AG09309 (cell line): ENCODE data around the gene LOXL1.
"Not testable (repeated sequence)": the region's sequence is repeated elsewhere in the genome, so short reads cannot be mapped to it uniquely, and the experiment has no call there.

Experiments used
- DNase-seq: peaks from one replicate; pipeline ENCODE4 v3.0.0-alpha.2; 2010; ENCODE audit warnings: low read depth
- H3K4me3 ChIP-seq: 2 replicates; pipeline ENCODE4 v1.5.1; 2011; ENCODE audit warnings: mild to moderate bottlenecking, low read depth, low read length, moderate library complexity; ENCODE audit not compliant: control insufficient read depth
- TF ChIP-seq, protein P1 (sequence below): IDR thresholded peaks from 2 replicates; pipeline ENCODE4 v1.5.1; 2011; ENCODE audit warnings: mild to moderate bottlenecking, low read depth, low read length, inconsistent platforms; ENCODE audit not compliant: insufficient read depth, control insufficient read depth; ENCODE audit errors: missing control alignments

Gene LOXL1

DNA sequence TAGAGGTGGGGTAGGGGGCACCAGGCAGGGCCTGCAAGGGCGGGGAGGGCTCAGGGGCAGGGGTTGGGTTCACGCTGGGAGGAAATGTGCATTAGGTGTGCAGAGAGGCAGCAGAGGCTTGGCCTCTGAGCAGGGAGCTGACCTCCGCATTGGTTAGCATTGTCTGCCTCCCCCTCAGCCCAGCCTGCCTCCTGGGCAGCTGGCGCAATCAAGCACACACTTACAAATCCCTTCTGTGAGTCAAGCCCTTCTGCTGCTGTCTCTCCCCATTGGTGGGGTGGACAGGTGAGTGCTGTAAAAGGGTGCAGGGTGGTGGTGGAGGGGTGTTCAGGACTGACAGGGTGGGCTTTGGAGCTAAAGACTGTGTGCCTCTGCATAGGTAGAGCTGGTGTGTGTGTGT lies 9.3 kb downstream of the LOXL1 start:
- no peak overlapping the region for H3K4me3 ChIP-seq
- no peak for DNase-seq
- TF ChIP-seq, protein P1, sequence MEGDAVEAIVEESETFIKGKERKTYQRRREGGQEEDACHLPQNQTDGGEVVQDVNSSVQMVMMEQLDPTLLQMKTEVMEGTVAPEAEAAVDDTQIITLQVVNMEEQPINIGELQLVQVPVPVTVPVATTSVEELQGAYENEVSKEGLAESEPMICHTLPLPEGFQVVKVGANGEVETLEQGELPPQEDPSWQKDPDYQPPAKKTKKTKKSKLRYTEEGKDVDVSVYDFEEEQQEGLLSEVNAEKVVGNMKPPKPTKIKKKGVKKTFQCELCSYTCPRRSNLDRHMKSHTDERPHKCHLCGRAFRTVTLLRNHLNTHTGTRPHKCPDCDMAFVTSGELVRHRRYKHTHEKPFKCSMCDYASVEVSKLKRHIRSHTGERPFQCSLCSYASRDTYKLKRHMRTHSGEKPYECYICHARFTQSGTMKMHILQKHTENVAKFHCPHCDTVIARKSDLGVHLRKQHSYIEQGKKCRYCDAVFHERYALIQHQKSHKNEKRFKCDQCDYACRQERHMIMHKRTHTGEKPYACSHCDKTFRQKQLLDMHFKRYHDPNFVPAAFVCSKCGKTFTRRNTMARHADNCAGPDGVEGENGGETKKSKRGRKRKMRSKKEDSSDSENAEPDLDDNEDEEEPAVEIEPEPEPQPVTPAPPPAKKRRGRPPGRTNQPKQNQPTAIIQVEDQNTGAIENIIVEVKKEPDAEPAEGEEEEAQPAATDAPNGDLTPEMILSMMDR, result no peak

DNA sequence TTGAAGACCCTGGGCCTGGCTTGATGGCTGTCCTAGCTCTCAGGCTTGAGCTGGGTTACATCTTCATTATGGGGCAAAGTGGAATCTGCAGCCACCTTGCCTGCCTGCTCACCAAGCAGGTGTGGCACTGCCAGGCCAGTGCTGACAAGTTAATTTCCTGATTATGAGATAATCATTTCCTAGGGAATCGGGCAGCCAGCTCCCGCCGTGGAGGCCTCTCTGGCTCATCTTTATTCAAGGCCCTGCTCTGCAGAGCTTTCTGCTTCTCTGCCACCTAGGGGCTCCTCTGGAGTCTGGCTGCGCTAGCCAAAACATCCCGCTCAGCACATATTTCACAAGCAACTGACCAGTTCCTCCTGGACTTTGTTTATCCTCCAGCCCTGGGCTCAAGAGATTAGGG lies 9.9 kb downstream of the LOXL1 start:
- TF ChIP-seq, protein P1, result no peak
- H3K4me3 ChIP-seq, result no peak overlapping the region
- no peak for DNase-seq

DNA sequence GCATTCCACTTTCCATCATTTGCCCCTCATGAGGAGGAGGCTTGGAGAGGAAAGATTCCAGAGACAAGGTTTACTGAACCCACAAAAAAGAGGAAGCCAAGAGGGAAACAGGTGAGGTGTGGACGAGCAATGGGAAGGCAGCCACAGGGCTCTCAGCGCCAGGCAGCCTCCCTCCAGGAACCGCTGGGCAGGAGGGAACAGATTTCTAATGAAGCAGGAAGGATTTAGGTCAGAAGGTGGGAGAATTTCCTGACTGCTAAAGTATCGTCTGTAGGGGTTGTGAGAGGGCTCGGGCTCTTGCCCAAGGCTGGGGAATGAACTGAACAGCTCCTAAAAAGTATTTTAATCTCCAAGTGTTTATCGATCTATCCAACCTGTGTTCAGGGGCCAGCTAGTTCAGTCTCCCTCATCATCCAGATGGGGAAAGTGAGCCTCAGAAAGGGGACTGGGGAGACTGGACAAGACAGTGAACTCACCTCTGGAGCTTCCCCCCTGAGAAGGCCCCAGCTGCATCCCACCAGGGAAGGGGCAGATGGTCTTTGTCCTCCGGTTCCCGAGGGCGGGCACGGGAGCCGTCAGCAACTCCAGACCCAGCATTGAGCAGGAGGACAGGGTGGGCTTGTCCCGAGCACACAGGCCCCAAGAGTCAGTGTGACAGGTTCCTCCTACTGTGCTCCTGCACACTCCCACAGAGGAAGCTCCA lies 10.5 kb downstream of the LOXL1 start:
- DNase-seq, result no peak
- TF ChIP-seq, protein P1, result no peak
- no peak overlapping the region for H3K4me3 ChIP-seq

DNA sequence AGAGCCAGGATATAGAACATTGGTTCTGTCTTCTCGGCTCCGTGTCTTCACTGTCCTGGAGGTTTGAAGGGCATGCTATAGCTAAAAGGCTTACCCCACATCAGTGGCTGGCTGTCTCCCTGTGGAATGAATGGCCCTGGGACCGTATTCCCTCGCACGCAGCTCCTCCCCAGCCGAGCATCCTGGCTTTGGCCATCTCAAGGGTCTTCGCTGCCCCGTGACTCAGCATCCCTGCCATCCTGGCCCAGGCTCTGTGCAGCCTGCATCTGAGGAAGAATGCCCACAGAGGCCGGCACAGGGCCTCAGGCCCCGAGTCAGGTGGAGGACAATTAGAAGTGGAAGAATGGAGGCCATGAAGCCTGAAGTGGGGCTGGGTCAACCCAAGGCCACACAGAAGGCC lies 11.0 kb downstream of the LOXL1 start:
- no peak overlapping the region for H3K4me3 ChIP-seq
- TF ChIP-seq, protein P1, result no peak
- no peak for DNase-seq

DNA sequence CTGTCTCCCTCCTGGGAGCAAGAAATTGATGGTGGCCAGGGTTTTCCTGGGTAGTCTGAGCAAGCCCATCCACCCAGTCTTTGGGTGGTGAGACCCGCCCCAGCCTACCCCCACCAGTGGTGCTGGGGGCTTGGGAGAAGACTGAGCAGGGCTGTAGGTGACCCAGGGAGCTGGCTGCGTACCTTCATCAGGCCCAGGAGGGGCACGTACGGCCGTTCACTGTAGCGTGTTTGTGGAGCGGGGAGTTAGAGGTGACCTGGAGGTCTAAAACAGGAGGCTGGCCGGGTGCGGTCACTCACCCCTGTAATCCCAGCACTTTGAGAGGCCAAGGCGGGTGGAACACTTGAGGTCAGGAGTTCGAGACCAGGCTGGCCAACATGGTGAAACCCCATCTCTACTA lies 11.5 kb downstream of the LOXL1 start:
- TF ChIP-seq, protein P1, result no peak
- no peak overlapping the region for H3K4me3 ChIP-seq

DNA sequence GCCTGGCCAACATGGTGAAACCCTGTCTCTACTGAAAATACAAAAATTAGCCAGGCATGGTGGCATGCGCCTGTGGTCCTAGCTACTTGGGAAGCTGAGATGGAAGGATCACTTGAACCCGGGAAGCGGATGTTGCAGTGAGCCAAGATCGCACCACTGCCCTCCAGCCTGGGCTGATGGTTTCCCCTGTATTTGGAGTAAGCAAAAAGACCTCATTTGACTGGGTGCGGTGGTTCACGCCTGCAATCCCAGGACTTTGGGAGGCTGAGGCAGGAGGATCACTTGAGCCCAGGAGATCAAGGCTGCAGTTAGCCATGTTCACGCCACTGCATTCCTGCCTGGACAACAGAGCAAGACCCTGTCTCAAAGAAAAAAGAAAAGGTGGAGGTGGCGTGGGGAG lies 12.3 kb downstream of the LOXL1 start:
- DNase-seq, H3K4me3 ChIP-seq: not testable (repeated sequence)

More for the DNA sequence above, 11.5 kb downstream of the LOXL1 start:
- no peak for DNase-seq

DNA sequence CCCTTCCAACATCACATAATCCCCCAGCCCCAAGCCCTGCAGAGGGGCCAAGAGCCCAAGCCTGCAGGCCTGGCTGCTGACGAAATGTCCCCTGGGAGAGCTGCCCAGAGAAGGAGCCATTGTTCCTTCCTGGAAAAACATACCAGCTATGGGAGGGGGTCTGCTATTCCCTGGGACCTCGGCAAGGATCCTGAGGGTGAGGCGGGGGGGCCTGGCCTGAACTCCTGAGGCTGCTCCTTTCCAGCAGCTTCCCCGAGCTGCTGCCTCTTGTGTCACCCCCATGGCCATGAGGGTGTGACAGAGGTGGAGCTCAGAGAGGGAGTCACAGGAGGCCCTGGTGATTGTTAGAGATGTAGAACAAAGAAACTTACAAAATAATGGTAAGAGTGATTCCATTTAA lies 12.9 kb downstream of the LOXL1 start:
- TF ChIP-seq, protein P1, result no peak
- no peak overlapping the region for H3K4me3 ChIP-seq
- no peak for DNase-seq
